Measurements from ENCODE around the gene ARRDC3.

The ARRDC3 gene

DNA sequence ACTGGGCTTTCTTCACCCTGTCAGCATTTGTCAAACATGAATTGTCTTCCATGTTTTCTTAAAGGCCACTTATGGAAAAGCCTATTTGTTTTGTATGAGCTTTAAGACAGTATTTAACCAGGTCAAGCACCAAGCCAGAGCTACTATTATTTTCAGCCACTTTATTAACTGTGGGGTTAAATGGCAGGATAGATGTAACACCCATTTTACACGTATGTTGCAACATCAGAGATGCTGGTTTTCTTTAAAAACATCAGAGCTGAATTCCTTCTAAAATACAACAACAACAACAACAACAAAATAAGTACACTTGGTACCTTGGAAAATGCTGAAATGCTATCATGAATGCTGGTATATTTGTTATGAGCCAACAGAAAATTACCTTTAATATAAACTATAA, 13.6 kb downstream of the ARRDC3 start:
- H3K9ac ChIP-seq (ENCODE audit: low read depth, low read length) = no peak overlapping the region
- no peaks in the 10 kb centered on the region for H3K4me1 ChIP-seq (ENCODE audit: control insufficient read depth, insufficient read depth, low read length)
- no peak overlapping the region for H3K4me3 ChIP-seq (ENCODE audit: low read depth, low read length)
- no peaks in the 10 kb centered on the region for H3K9me3 ChIP-seq (ENCODE audit: control insufficient read depth, insufficient read depth, low read length)
- H3K27me3 ChIP-seq (ENCODE audit: control insufficient read depth, insufficient read depth, low read length) = no peaks in the 10 kb centered on the region
- peaks cover 18% of the 10 kb centered on the region for H3K36me3 ChIP-seq (ENCODE audit: control insufficient read depth, insufficient read depth, low read length)

DNA sequence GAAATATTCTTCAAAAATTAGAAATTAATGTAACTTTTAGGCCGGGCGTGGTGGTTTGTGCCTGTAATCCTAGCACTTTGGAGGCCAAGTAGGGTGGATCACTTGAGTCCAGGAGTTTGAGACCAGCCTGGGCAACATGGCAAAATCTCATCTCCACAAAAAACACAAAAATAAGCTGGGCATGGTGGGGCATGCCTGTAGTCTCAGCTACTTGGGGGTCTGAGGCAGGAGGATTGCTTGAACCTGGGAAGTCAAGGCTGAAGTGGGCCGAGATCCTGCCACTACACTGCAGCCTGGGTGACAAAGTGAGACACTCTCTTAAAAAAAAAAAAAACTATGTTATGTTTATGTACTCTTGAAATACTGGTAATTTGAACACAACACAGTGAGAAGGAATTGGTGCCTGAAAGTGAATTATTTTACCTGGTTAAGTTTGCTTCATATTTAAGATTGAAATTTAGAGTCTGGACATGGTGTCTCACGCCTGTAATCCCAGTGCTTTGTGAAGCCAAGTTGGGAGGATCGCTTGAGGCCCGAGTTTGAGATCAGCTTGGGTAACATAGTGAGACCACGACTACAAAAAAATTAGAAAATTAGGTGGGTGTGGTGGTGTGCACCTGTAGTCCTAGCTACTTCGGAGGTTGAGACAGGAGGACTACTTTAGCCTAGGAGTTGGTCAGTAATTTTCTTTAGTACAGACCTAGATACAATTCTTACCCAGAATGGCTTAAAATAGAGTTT, 15.0 kb downstream of the ARRDC3 start:
- Histone ChIP-seq H3K4me1 (ENCODE audit: control insufficient read depth, insufficient read depth, low read length) (no peaks in the 10 kb centered on the region), H3K9ac (ENCODE audit: low read depth, low read length) (no peak overlapping the region), H3K36me3 (ENCODE audit: control insufficient read depth, insufficient read depth, low read length) (peaks cover 11% of the 10 kb centered on the region), H3K27me3 (ENCODE audit: control insufficient read depth, insufficient read depth, low read length) (no peaks in the 10 kb centered on the region), H3K4me3 (ENCODE audit: low read depth, low read length) (no peak overlapping the region), H3K9me3 (ENCODE audit: control insufficient read depth, insufficient read depth, low read length) (no peaks in the 10 kb centered on the region)

GRCh38 chr5:91367344-91367743, 15.8 kb downstream of the ARRDC3 start:
- no peaks in the 10 kb centered on the region for H3K9me3 ChIP-seq (ENCODE audit: control insufficient read depth, insufficient read depth, low read length)

GRCh38 chr5:91366551-91366950, 16.6 kb downstream of the ARRDC3 start:
- no peaks in the 10 kb centered on the region for H3K27me3 ChIP-seq (ENCODE audit: control insufficient read depth, insufficient read depth, low read length)
- H3K9me3 ChIP-seq (ENCODE audit: control insufficient read depth, insufficient read depth, low read length) = no peaks in the 10 kb centered on the region
- no peaks in the 10 kb centered on the region for H3K4me1 ChIP-seq (ENCODE audit: control insufficient read depth, insufficient read depth, low read length)
- no peak overlapping the region for H3K4me3 ChIP-seq (ENCODE audit: low read depth, low read length)
- peaks cover 11% of the 10 kb centered on the region for H3K36me3 ChIP-seq (ENCODE audit: control insufficient read depth, insufficient read depth, low read length)
- H3K9ac ChIP-seq (ENCODE audit: low read depth, low read length) = no peak overlapping the region

More at GRCh38 chr5:91367344-91367743, 15.8 kb downstream of the ARRDC3 start:
- Histone ChIP-seq H3K9ac (ENCODE audit: low read depth, low read length) (no peak overlapping the region), H3K27me3 (ENCODE audit: control insufficient read depth, insufficient read depth, low read length) (no peaks in the 10 kb centered on the region), H3K4me1 (ENCODE audit: control insufficient read depth, insufficient read depth, low read length) (no peaks in the 10 kb centered on the region), H3K36me3 (ENCODE audit: control insufficient read depth, insufficient read depth, low read length) (peaks cover 11% of the 10 kb centered on the region), H3K4me3 (ENCODE audit: low read depth, low read length) (no peak overlapping the region)

DNA sequence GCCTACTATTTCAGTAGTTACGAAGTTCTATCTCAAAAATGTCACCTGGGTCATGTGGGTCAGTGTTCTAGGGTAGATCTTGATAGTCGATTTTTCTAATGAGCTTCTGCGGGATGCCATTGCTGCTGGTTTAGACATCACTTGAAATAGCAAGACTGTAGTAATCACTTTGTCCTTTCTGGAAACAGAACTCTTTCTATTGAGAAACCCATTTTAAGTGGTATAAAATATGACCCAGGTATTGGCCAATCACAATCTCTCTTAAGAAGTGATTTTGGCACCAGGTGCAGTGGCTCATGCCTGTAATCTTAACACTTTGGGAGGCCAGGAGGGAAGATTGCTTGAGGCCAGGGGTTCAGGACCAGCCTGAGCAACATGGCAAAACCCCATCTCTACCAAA, 17.6 kb downstream of the ARRDC3 start:
- H3K4me1 ChIP-seq (ENCODE audit: control insufficient read depth, insufficient read depth, low read length) = no peaks in the 10 kb centered on the region

DNA sequence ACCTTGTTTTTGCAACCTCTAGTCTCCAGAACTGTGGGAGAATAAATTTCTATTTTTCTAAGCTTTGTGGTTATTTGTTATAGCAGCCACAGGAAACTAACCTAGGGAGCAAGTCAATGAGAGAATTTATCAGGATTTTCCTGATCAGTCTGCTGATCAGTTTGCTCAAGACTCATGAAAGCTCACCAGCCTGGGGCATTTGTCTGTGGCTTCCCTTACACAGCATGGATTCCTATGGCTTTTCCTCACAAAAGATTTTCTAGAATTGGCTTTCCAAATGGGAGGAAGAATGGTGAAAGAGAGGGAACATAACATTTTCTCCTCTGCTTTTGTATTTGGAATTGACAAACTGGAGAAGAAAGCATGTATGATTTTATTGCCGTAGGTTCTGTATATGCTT, 20.2 kb downstream of the ARRDC3 start:
- no peak overlapping the region for H3K9ac ChIP-seq (ENCODE audit: low read depth, low read length)
- H3K36me3 ChIP-seq (ENCODE audit: control insufficient read depth, insufficient read depth, low read length) = no peaks in the 10 kb centered on the region
- no peaks in the 10 kb centered on the region for H3K4me1 ChIP-seq (ENCODE audit: control insufficient read depth, insufficient read depth, low read length)
- H3K4me3 ChIP-seq (ENCODE audit: low read depth, low read length) = no peak overlapping the region
- H3K9me3 ChIP-seq (ENCODE audit: control insufficient read depth, insufficient read depth, low read length) = no peaks in the 10 kb centered on the region
- H3K27me3 ChIP-seq (ENCODE audit: control insufficient read depth, insufficient read depth, low read length) = no peaks in the 10 kb centered on the region

More for the DNA sequence above, 17.6 kb downstream of the ARRDC3 start:
- H3K9ac ChIP-seq (ENCODE audit: low read depth, low read length) = no peak overlapping the region
- no peak overlapping the region for H3K4me3 ChIP-seq (ENCODE audit: low read depth, low read length)
- no peaks in the 10 kb centered on the region for H3K9me3 ChIP-seq (ENCODE audit: control insufficient read depth, insufficient read depth, low read length)
- peaks cover 5% of the 10 kb centered on the region for H3K36me3 ChIP-seq (ENCODE audit: control insufficient read depth, insufficient read depth, low read length)
- H3K27me3 ChIP-seq (ENCODE audit: control insufficient read depth, insufficient read depth, low read length) = no peaks in the 10 kb centered on the region

DNA sequence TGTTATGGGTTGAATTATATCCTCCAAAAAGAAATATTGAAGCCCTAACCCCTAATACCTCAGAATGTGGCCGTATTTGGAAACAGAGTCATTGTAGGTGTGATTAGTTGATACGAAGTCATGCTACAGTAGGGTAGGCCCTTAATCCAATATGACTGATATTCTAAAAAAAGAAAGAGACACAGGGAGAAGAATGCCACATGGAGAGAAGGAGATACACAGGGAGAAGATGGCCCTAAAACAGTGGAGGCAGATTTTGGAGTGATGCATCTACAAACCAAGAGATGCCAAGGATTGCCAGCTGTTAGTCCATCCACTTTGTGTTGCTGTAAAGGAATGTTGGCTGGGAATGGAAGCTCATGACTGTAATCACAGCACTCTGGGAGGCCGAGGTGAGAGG, 21.3 kb downstream of the ARRDC3 start:
- Histone ChIP-seq H3K4me3 (ENCODE audit: low read depth, low read length) (no peak overlapping the region), H3K9ac (ENCODE audit: low read depth, low read length) (no peak overlapping the region), H3K9me3 (ENCODE audit: control insufficient read depth, insufficient read depth, low read length) (no peaks in the 10 kb centered on the region), H3K4me1 (ENCODE audit: control insufficient read depth, insufficient read depth, low read length) (peaks cover 7% of the 10 kb centered on the region), H3K27me3 (ENCODE audit: control insufficient read depth, insufficient read depth, low read length) (no peaks in the 10 kb centered on the region), H3K36me3 (ENCODE audit: control insufficient read depth, insufficient read depth, low read length) (no peaks in the 10 kb centered on the region)

GRCh38 chr5:91361055-91361701, 21.9 kb downstream of the ARRDC3 start:
- Histone ChIP-seq H3K9ac (ENCODE audit: low read depth, low read length) (no peak overlapping the region), H3K9me3 (ENCODE audit: control insufficient read depth, insufficient read depth, low read length) (no peaks in the 10 kb centered on the region), H3K36me3 (ENCODE audit: control insufficient read depth, insufficient read depth, low read length) (no peaks in the 10 kb centered on the region), H3K4me3 (ENCODE audit: low read depth, low read length) (no peak overlapping the region), H3K4me1 (ENCODE audit: control insufficient read depth, insufficient read depth, low read length) (peaks cover 7% of the 10 kb centered on the region), H3K27me3 (ENCODE audit: control insufficient read depth, insufficient read depth, low read length) (no peaks in the 10 kb centered on the region)

GRCh38 chr5:91359962-91360609, 23.0 kb downstream of the ARRDC3 start:
- no peaks in the 10 kb centered on the region for H3K36me3 ChIP-seq (ENCODE audit: control insufficient read depth, insufficient read depth, low read length)
- H3K27me3 ChIP-seq (ENCODE audit: control insufficient read depth, insufficient read depth, low read length) = no peaks in the 10 kb centered on the region
- no peaks in the 10 kb centered on the region for H3K9me3 ChIP-seq (ENCODE audit: control insufficient read depth, insufficient read depth, low read length)
- H3K4me3 ChIP-seq (ENCODE audit: low read depth, low read length) = no peak overlapping the region
- peaks cover 7% of the 10 kb centered on the region for H3K4me1 ChIP-seq (ENCODE audit: control insufficient read depth, insufficient read depth, low read length)
- H3K9ac ChIP-seq (ENCODE audit: low read depth, low read length) = no peak overlapping the region

DNA sequence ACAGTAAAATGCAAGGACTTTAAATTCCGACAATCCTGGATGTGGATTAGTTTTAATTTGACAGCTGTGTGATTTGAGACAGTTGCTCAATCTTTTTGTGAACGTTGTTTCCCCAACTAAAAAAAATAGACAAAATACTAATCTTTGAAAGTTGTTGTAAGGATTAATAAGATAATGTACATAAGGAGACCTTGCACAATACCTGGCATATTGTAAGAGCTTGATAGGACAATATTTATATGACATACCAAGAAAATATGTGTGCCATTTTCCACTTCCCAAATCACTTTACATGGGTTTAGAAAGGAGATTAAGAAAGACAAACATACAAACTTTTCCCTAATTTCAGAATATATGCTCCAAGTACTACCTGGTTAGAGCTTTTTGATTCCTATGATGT, 25.3 kb downstream of the ARRDC3 start:
- Histone ChIP-seq H3K4me3 (ENCODE audit: low read depth, low read length) (no peak overlapping the region), H3K4me1 (ENCODE audit: control insufficient read depth, insufficient read depth, low read length) (peaks cover 7% of the 10 kb centered on the region), H3K9me3 (ENCODE audit: control insufficient read depth, insufficient read depth, low read length) (no peaks in the 10 kb centered on the region), H3K36me3 (ENCODE audit: control insufficient read depth, insufficient read depth, low read length) (no peaks in the 10 kb centered on the region), H3K27me3 (ENCODE audit: control insufficient read depth, insufficient read depth, low read length) (no peaks in the 10 kb centered on the region), H3K9ac (ENCODE audit: low read depth, low read length) (no peak overlapping the region)

DNA sequence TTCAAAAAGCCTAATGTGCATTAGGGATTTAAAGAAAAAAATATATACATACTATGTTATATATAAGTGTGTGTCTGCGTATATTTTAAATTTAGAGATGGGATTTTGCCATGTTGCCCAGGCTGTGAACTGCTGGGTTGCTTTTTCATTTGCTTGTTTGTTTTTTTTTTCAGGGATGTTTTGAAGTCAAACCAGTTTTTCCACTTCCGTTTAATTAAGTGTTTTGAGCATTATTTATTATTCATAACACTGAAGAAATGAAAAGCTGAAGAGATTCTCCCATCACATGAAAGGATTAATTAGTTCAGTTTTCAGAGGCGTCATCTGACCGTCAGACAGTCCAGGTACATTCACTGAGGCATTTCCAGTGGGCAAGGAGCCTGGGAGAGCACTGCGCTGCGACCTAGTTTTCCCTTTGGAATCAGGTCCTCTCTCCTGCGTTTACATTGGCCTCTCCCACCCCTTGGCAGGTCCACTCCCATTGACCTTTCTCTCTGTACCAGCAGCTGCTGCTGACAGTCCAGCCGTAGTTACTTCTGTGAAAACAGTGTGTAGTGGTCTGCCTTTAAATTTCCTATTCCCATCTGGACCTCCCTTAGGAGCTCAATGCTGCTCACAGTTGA, 26.0 kb downstream of the ARRDC3 start:
- no peaks in the 10 kb centered on the region for H3K36me3 ChIP-seq (ENCODE audit: control insufficient read depth, insufficient read depth, low read length)
- H3K9ac ChIP-seq (ENCODE audit: low read depth, low read length) = no peak overlapping the region
- no peaks in the 10 kb centered on the region for H3K9me3 ChIP-seq (ENCODE audit: control insufficient read depth, insufficient read depth, low read length)
- no peaks in the 10 kb centered on the region for H3K27me3 ChIP-seq (ENCODE audit: control insufficient read depth, insufficient read depth, low read length)
- peaks cover 7% of the 10 kb centered on the region for H3K4me1 ChIP-seq (ENCODE audit: control insufficient read depth, insufficient read depth, low read length)
- no peak overlapping the region for H3K4me3 ChIP-seq (ENCODE audit: low read depth, low read length)
